NCI-H1105 (cell line): ENCODE data around the gene ABHD12.
"Not testable (repeated sequence)": the region's sequence is repeated elsewhere in the genome, so short reads cannot be mapped to it uniquely, and the experiment has no call there.

ENCODE experiments used
- DNase-seq: peaks from one replicate; lab custom pipeline; 2025; lab: John Stamatoyannopoulos, UW

Gene ABHD12

GRCh38 chr20:25277051-25277801 is 113.4 kb downstream of the ABHD12 start:
- DNase-seq = no peak

DNA sequence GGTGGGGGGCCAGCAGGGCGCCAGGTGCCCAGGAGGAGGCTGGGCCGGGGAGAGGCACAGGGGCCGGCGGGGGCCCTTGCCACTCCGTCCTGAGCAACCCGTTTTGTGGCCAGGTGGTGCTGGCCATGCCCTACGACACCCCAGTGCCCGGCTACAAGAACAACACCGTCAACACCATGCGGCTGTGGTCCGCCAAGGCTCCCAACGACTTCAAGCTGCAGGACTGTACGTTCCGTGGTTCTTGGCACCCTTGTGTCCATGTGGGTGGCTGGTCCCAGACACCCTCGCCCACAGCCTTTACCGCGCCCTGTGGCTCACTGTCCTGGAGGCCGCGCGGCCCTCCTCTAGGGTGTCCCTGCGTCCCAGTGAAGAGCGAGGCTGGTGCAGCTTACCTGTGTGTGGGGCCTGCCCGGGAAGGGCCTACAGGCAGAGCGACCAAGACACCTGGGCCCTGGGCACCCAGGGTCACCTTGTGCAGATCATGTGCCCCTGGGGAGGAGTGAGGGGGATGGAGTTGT is 114.0 kb downstream of the ABHD12 start:
- no peak for DNase-seq

GRCh38 chr20:25275813-25276532 is 114.7 kb downstream of the ABHD12 start:
- no peak for DNase-seq

GRCh38 chr20:25274891-25275812 is 115.5 kb downstream of the ABHD12 start:
- DNase-seq = no peak

DNA sequence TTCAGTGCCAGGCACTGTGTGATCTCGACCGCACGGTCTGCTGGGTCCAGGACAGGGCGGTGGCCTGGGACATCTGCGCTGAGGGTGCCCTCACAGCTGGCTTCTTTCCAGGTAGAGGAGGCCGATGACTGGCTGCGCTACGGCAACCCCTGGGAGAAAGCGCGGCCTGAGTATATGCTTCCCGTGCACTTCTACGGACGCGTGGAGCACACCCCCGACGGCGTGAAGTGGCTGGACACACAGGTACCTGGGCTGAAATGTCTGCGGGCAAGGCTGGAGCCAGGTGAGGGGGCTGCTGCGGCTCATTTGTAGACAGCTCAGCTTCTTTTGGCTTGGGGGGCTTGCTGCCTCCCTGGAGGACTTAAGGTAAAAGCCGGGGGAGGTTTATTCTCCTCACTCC is 116.2 kb downstream of the ABHD12 start:
- DNase-seq = no peak

DNA sequence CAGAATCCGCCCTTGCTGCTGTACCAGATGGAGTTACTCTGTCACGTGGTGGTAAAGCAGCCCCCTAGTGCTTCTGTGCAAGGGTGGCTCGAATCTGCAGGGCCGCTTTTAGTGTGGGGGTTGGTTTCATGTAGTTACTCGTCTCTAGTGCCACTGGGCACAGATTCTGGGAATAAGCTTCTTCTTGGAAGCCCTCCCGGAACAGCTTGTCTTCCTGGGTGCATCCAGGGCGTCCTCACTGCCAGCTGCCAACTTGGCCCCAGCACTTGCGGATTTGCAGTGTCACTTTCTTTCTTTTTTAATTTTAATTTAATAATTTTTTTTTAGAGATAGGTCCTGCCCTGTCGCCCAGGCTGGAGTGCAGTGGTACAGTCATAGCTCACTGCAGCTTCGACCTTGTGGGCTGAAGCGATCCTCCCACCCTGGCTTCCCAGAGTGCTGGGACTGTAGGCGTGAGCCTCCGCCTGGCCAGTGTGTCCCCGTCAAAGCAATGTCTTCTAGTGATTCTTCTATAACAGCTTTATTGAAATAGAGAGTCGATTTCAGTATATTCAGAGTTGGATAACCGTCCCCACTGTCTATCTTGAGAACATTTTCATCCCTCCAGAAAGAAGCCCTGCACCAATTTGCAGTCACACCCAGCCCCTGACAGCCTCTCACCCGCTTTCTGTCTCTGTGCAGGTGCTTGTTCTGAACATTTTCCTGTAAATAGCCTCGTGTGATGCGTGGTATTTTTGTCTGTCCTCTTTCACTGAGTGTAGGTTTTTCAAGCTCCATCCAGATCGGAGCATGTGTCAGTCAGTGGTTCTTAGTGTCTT is 116.9 kb downstream of the ABHD12 start:
- DNase-seq = no peak

DNA sequence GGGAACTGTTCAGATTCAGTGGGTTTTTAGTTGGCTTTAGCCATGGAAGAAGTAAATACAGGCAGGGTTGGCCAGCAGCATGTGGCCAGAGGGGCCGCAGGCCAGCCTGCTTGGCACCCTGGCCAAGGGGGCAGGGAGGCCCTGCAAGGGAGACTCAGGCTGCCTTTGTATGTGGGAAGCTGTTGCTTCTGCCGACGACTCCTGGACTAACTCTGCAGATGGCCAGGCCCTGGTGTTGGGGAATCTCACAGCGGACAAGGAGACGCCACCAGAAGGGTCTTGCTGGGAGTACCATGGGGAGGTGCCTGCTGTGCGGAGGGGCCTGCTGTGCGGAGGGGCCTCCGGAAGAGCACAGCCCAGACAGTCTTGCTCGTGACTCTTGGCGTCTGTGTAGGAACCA is 117.6 kb downstream of the ABHD12 start:
- no peak for DNase-seq

DNA sequence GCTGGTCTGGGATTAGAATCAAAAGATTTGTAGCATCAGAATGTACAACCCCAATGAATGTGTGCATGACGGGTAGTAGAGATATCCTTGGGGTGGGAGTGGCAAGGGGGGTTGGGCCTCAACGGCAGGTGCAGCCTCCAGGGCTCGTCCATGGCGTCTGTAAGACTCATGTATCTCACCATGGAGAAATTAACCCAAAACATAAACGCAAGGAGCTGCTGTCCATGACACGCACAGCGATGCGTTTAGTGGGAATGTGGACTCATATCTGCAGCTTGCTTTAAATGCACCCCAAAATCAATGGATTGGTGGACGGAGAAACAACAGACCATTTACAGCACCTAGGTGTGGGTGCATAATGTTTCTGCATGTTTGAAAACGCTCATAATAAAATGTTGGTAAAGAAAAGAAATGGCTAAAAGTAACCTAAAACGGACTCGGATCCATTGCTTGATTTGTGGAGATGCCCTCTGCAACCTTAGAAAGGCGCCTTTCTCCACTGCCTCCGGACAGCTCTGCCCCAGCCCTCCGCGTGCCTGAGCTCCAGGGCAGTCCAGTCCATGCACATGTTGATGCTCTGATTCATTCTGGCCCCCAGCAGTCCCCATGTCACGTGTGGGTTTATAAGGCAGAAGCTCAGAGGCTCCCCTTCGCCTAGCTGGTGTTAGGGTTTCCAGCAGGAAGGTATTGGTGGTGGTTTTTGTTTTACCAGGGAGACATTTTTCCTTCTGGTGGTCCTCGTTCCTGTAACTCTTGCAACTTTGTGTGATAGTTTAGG is 118.2 kb downstream of the ABHD12 start:
- DNase-seq = no peak

DNA sequence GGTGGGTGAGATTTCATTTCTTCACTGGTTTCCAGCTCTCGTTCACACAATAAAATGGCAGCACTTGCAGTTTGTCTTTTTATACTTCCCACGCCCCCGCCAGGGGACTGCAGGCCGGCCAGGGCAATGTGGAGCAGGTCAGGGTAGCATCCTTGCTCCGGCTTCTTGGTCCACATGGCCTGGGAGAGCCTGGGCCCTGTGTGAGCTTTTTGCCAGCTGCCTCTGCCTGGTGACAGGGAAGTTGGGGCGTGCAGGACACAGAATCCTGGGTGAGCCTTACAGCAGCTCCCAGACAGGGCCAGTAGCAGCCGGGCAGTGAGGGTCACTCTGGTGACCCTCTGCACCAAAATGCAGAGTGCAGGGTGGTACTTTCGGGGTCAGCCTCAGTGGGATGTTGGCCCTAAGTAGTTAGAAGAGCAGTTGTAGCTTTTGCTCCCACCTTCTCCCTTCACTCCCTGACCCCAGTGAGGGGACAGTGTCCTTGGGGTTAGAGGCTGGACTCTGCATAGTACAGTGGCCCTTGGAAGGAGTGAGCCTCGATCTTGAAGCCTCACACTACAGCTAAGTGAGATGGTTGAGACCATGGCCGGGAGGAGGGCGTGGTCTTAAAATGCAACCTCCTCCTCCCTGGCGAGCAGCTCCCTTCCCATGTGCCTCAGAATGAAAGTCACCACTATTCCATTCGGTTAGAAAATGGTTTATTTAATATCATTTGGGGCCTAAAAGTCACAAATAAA is 119.0 kb downstream of the ABHD12 start:
- DNase-seq = no peak

- no peak for DNase-seq
Measured at GRCh38 chr20:25270829-25271251, 119.8 kb downstream of the ABHD12 start.

GRCh38 chr20:25269833-25270170 is 120.8 kb downstream of the ABHD12 start:
- no peak for DNase-seq

- no peak for DNase-seq
Measured at GRCh38 chr20:25269057-25269832, 121.4 kb downstream of the ABHD12 start.

DNA sequence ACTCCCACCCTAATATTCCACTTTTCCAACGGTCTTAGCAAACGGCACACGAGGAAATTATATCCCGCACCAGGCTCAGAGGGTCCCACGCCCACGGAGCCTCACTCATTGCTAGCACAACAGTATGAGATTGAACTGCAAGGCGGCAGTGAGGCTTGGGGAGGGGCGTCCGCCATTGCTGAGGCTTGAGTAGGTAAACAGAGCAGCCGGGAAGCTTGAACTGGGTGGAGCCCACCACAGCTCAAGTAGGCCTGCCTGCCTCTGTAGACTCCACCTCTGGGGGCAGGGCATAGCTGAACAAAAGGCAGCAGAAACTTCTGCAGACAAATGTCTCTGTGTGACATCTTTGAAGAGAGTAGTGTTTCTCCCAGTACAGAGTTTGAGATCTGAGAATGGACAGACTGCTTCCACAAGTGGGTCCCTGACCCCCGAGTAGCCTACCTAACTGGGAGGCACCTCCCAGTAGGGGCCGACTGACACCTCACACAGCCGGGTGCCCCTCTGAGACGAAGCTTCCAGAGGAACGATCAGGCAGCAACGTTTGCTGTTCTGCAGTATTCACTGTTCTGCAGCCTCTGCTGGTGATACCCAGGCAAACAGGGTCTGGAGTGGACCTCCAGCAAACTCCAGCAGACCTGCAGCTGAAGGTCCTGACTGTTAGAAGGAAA is 129.7 kb downstream of the ABHD12 start:
- DNase-seq = not testable (repeated sequence)

DNA sequence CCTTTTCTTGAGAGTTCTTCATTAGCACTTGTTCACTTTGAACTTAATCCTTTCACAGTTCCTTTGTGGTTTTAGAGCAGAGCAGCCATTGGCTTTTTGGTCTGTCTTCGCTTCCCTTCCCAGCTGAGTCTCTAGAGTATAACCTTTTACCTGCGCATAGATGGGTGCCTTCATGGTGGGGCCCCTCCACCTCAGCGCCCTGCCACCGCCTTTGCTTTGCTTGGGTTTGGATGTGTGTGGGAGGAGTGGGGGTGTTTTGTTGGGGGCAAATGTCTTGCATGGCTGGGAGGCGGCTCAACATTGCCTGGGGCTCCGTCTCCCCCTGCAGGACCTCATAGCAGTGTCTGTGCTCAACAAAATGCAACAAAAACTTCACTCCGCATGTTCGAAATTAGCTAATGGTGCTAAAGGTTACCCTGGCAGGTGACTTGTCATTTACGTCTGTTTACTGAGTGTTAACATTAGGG is 130.8 kb downstream of the ABHD12 start:
- DNase-seq = no peak

DNA sequence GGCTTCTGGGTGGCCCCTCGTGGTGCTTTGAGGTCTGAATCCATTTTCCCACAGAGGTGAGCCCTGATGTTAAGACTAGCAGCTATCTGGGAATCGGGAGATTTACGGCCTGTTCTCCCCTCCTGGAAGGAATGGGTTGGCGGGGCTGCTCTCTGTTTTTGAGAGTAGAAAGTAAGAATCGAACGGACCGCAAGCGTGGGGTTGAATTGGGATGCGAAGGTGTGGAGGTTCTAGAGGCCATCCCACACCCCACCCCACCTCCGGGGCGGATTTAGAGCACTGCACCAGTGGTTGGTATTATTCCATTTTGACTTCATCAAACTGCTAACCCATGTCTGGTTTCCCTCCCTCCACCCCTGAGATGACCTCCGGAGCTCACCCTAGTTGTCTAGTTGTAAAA is 131.3 kb downstream of the ABHD12 start:
- no peak for DNase-seq

DNA sequence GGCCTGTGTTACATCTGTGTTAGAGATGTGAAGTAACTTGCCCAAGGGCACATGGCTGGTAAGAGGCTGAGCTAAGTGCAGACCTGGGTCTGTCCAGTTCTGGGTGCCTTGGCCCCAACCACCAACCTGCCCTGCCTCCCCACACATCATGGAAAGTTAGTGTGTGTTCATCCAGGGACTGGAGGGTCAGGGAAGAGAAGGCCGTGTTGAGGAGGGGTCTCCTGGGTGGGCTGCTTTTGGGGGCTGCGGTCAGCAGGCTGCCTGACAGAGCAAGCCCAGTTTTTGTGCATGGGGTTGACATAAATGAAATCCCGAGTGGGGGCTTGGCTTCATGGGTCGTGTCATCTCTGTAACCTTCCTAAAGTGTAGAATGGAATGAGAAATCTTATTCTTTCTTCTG is 131.8 kb downstream of the ABHD12 start:
- DNase-seq = no peak

- DNase-seq = no peak
Measured at GRCh38 chr20:25258476-25258805, 132.2 kb downstream of the ABHD12 start.

DNA sequence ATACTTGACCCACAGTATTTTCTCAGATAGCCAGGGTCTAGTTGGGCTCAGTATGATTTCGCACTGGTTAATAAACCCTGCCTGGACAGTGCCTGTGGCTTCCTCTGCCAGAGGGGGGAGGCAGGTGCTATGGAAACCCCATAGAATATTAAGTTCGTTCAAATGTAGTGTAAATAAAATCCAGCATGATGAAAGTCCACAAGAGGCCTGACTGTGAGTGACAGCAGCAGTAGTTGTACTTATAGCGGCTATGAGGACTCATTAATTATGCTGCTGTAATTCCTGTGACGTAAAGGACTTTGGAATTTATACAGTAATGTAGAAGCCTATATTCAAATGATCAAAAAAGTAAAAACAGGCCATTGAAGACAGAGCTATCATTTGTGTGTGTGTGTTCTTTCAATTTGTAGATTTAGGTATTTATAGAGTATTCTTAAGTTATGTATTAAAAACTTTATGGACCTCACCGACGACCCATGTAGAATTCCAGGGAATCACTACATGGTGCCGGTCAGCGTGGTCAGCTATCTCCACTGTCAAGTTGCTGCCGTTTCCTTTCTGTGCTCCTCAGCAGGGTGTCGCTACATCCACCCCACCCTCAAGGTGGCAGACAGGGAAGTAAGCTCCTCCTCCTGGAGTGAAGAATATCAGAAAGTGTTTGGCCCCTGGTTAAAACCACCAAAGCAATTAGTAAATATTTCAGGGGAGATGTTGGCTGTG is 132.7 kb downstream of the ABHD12 start:
- DNase-seq = no peak
